ENCODE results near the gene SRRM2. TPM values are rescaled to one million over a fixed set of nuclear protein-coding genes. Genes with fewer than 3 reads are reported as not detected.

Gene SRRM2
- 100 to 1,000 TPM; 483 to 526 TPM for total RNA-seq

- POLR2A ChIA-PET, result interaction anchor here (0.6 to 2.5 kb wide), 8 partner anchors 9 to 1441 kb away, joined by 3 to 19 read pairs (median 5); partner anchors contain the start of gene ELOB
- Mint-ChIP-seq H3K27ac (peak within 1 kb of the TSS; percentile 99), H3K4me1 (ENCODE audit: low read depth) (peaks cover 45% of the 10 kb centered on the region), H3K36me3 (peaks cover 47% of the 10 kb centered on the region), H3K27me3 (no peaks in the 10 kb centered on the region), H3K4me3 (peak within 1 kb of the TSS; percentile 96), H3K9me3 (no peaks in the 10 kb centered on the region)
- CTCF ChIA-PET, result interaction anchor here (1.0 kb wide), 1 partner anchor 13 kb away, joined by 3 read pairs; no protein-coding TSS in a partner anchor
- DNase-seq, result peak; percentile 97
- intact Hi-C loops (cut with micrococcal nuclease), result loop anchor here (1.0 to 2.0 kb wide), 3 partner anchors 25 to 117 kb away; partner anchors contain the start of gene ELOB
Observed at GRCh38 chr16:2752035-2752849, at the start of gene SRRM2. Gene SRRM2, plus strand, starts transcription at chr16:2752638. Its CDS starts 3,727 bp downstream, at chr16:2756365.

DNA sequence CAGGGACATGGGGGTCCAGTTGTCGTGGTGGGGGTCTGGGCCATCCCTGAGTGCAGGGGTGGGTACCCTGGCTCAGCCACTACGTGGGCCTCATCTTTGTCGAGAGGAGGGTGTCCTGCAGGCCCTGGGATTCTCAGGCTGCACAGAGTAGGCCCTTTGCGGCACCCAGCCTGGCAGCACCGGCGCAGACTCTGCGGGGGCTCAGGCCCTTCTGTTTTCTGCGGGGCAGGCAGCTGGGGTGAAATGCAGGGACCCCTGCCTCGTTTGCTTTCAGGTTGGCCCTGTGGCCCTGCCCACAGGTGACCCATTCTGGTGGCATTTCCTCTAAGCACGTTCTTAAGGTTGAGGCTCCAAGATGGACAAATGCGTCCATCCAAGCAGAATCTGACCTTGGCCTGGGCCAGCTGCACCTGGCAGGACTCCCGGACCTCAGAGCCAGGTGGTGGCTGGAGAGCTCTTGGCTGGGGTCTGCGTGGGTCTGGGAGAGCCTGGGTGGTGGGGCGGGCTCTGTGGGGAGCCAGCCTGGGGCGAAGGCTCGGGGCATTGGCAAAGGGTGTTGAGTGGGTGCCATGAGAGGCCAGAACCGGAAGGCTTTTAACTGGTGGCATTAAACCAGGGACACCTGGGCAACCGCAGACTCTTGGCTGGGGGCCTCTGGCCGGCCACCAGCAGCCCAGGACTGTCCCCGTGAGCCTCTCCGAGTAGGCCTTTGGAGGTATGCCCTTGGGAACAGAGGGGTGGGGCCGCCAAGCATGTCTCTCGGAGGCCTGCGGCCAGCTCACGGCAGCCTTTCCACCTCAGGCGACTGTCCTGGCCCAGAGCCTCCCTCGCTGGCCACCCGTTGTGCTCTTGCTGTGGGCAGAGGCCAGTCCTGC is 49.3 kb upstream of the SRRM2 start:
- Mint-ChIP-seq H3K27me3 (no peaks in the 10 kb centered on the region), H3K4me1 (ENCODE audit: low read depth) (no peaks in the 10 kb centered on the region), H3K4me3 (no peak overlapping the region), H3K9me3 (no peaks in the 10 kb centered on the region), H3K36me3 (peaks cover 12% of the 10 kb centered on the region), H3K27ac (no peak overlapping the region)
- ChIA-PET CTCF (interaction anchor here (1.3 kb wide), 1 partner anchor 165 kb away, joined by 4 read pairs; no protein-coding TSS in a partner anchor), POLR2A (no interaction called here)
- no peak for DNase-seq
- intact Hi-C loops (cut with micrococcal nuclease), result no loop called here

- Mint-ChIP-seq H3K27ac (no peak overlapping the region), H3K36me3 (peaks cover 15% of the 10 kb centered on the region), H3K27me3 (no peaks in the 10 kb centered on the region), H3K4me3 (no peak overlapping the region), H3K4me1 (ENCODE audit: low read depth) (no peaks in the 10 kb centered on the region), H3K9me3 (no peaks in the 10 kb centered on the region)
- CTCF ChIA-PET, result interaction anchor here (1.3 kb wide), 1 partner anchor 164 kb away, joined by 4 read pairs; no protein-coding TSS in a partner anchor
- no peak for DNase-seq
- intact Hi-C loops (cut with micrococcal nuclease), result no loop called here
- POLR2A ChIA-PET, result no interaction called here
Observed at GRCh38 chr16:2704166-2704982, 48.1 kb upstream of the SRRM2 start.

DNA sequence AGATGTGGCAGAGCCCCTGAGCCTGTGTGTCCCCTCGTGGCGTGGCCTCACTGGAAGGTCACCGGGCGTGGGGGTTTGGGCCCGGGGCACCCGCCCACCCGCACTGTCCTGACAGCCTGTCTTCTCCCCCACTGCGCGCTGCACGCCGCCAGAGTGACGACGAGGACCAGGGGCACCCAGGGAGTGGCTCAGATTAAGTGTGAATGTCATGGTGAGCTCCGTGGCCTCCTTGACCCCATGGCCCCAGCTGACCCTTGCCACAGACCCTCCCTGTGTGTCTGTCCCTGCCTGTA is 47.5 kb upstream of the SRRM2 start:
- ChIA-PET POLR2A (no interaction called here), CTCF (no interaction called here)
- H3K9me3 Mint-ChIP-seq, result no peaks in the 10 kb centered on the region
- H3K36me3 Mint-ChIP-seq, result peaks cover 13% of the 10 kb centered on the region
- H3K27me3 Mint-ChIP-seq, result no peaks in the 10 kb centered on the region
- H3K4me1 Mint-ChIP-seq (ENCODE audit: low read depth), result no peaks in the 10 kb centered on the region
- H3K27ac Mint-ChIP-seq, result no peak overlapping the region
- DNase-seq, result no peak
- intact Hi-C loops (cut with micrococcal nuclease), result no loop called here
- no peak overlapping the region for H3K4me3 Mint-ChIP-seq

DNA sequence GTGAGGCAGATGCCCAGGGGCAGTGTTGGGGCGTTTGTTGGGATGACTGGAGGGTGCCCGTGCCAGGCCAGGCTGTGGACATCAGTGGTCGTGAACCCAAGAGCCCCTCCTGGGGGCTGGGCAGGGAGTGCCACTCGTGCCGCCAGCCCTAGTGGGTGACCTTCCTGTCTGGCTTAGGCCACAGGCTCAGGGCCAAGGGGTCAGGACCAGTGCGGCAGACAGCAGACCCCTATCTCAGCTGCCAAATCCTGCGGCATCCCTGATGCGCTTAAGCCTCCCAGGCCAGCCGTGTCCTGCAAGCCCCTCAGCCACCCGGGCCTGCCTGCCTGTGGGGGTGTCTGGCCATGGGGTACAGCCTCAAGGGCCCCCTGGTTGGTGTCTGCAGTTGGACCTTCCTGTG is 47.1 kb upstream of the SRRM2 start:
- intact Hi-C loops (cut with micrococcal nuclease), result no loop called here
- Mint-ChIP-seq H3K27me3 (no peaks in the 10 kb centered on the region), H3K4me1 (ENCODE audit: low read depth) (no peaks in the 10 kb centered on the region), H3K9me3 (no peaks in the 10 kb centered on the region), H3K4me3 (no peak overlapping the region), H3K27ac (no peak overlapping the region), H3K36me3 (peaks cover 14% of the 10 kb centered on the region)
- POLR2A ChIA-PET, result no interaction called here
- no peak for DNase-seq
- CTCF ChIA-PET, result no interaction called here

GRCh38 chr16:2706085-2706484 is 46.4 kb upstream of the SRRM2 start:
- ChIA-PET CTCF (no interaction called here), POLR2A (no interaction called here)
- Mint-ChIP-seq H3K4me3 (no peak overlapping the region), H3K27me3 (no peaks in the 10 kb centered on the region), H3K9me3 (no peaks in the 10 kb centered on the region), H3K27ac (no peak overlapping the region), H3K36me3 (peaks cover 14% of the 10 kb centered on the region), H3K4me1 (ENCODE audit: low read depth) (no peaks in the 10 kb centered on the region)
- intact Hi-C loops (cut with micrococcal nuclease), result no loop called here
- DNase-seq, result no peak

GRCh38 chr16:2706611-2707311 is 45.7 kb upstream of the SRRM2 start:
- Mint-ChIP-seq H3K27ac (no peak overlapping the region), H3K9me3 (no peaks in the 10 kb centered on the region), H3K27me3 (no peaks in the 10 kb centered on the region), H3K4me3 (no peak overlapping the region), H3K4me1 (ENCODE audit: low read depth) (no peaks in the 10 kb centered on the region), H3K36me3 (peaks cover 14% of the 10 kb centered on the region)
- no peak for DNase-seq
- POLR2A ChIA-PET, result no interaction called here
- intact Hi-C loops (cut with micrococcal nuclease), result no loop called here
- CTCF ChIA-PET, result no interaction called here

- H3K4me3 Mint-ChIP-seq, result no peak overlapping the region
- intact Hi-C loops (cut with micrococcal nuclease), result no loop called here
- H3K36me3 Mint-ChIP-seq, result peaks cover 8% of the 10 kb centered on the region
- H3K27me3 Mint-ChIP-seq, result no peaks in the 10 kb centered on the region
- no peak for DNase-seq
- CTCF ChIA-PET, result interaction anchor here (1.5 kb wide), 1 partner anchor 160 kb away, joined by 3 read pairs; no protein-coding TSS in a partner anchor
- POLR2A ChIA-PET, result no interaction called here
- H3K9me3 Mint-ChIP-seq, result no peaks in the 10 kb centered on the region
- H3K27ac Mint-ChIP-seq, result no peak overlapping the region
- H3K4me1 Mint-ChIP-seq (ENCODE audit: low read depth), result no peaks in the 10 kb centered on the region
Observed at GRCh38 chr16:2707368-2708289, 44.8 kb upstream of the SRRM2 start.

GRCh38 chr16:2708290-2708639 is 44.2 kb upstream of the SRRM2 start:
- POLR2A ChIA-PET, result no interaction called here
- no peak for DNase-seq
- no peaks in the 10 kb centered on the region for H3K4me1 Mint-ChIP-seq (ENCODE audit: low read depth)
- CTCF ChIA-PET, result interaction anchor here (1.5 kb wide), 1 partner anchor 160 kb away, joined by 3 read pairs; no protein-coding TSS in a partner anchor
- no peak overlapping the region for H3K4me3 Mint-ChIP-seq
- no peaks in the 10 kb centered on the region for H3K27me3 Mint-ChIP-seq
- no peak overlapping the region for H3K27ac Mint-ChIP-seq
- no peaks in the 10 kb centered on the region for H3K9me3 Mint-ChIP-seq
- intact Hi-C loops (cut with micrococcal nuclease), result no loop called here
- peaks cover 8% of the 10 kb centered on the region for H3K36me3 Mint-ChIP-seq

DNA sequence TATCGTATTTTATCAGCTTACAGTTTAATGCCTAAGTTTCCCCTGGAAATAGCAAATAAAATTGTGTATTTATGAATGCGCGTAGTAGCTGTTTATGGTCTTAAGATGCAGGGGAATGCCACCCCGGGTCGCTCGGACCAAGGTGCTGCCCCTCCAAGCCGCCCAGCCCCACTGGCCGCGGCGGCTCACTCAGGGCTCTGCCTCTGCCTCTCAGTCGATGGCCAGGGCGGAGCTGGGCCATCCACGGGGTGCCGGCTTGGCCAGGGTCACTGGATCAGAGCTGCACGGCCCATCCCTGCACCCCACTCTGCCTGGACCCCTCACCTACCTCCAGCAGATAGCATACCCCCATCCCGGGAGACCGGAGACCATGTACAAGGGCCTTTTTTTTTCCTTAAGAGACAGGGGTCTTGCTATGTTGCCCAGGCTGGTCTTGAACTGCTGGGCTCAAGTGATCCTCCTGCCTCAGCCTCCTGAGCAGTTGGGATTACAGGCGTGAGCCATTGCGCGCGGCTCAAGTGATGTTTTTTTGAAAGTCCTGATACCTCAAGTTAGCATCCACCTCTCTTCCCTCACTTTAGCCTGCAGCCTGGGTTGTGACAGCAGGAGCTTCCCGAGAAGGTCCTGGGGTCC is 43.4 kb upstream of the SRRM2 start:
- H3K27me3 Mint-ChIP-seq, result no peaks in the 10 kb centered on the region
- no peak for DNase-seq
- H3K9me3 Mint-ChIP-seq, result no peaks in the 10 kb centered on the region
- H3K4me1 Mint-ChIP-seq (ENCODE audit: low read depth), result no peaks in the 10 kb centered on the region
- intact Hi-C loops (cut with micrococcal nuclease), result no loop called here
- H3K36me3 Mint-ChIP-seq, result peaks cover 8% of the 10 kb centered on the region
- H3K4me3 Mint-ChIP-seq, result no peak overlapping the region
- CTCF ChIA-PET, result interaction anchor here (1.5 kb wide), 1 partner anchor 159 kb away, joined by 3 read pairs; no protein-coding TSS in a partner anchor
- POLR2A ChIA-PET, result no interaction called here
- H3K27ac Mint-ChIP-seq, result no peak overlapping the region

Data from activated CD4-positive, alpha-beta memory T cell treated with anti-CD3 and anti-CD28 coated beads for 36 hours (primary cell).